ENCODE measurements around the gene ZKSCAN8. TPM values are rescaled to one million over a fixed set of nuclear protein-coding genes. Genes with fewer than 3 reads are reported as not detected.

Gene ZKSCAN8
- total RNA-seq, 1 experiment from 2014 or later, result 25.4 TPM

DNA sequence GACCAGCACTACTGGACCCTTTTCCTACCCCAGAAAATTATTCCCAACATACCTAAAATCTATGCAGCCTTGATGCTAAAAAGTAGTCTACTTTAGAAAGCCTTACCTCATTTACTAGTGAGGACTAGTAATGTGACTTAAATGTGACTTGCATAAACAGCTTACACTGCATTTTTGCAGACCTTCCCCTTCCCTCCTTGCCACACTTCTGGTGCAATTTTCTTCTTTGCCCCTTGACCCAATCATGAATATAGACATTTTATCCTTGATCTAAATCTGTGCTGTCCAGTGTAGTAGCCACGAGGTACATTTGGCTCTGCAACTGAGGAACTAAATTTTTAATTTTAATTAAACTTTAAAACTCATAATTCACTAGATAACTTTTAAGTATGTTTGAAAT is 7.0 kb upstream of the ZKSCAN8 start:
- Histone ChIP-seq H2AFZ (ENCODE audit: low read length) (no peak overlapping the region), H3K9me3 (ENCODE audit: control insufficient read depth, low read depth, low read length) (no peaks in the 10 kb centered on the region), H4K5ac (ENCODE audit: insufficient read length, low read depth, low read length) (no peak overlapping the region), H2BK20ac (ENCODE audit: low read depth, low read length, poor library complexity, severe bottlenecking) (no peak overlapping the region), H3T11ph (ENCODE audit: low read length) (no peak overlapping the region), H3K27me3 (ENCODE audit: insufficient read depth, low read length) (no peaks in the 10 kb centered on the region), H3K23me2 (ENCODE audit: insufficient read length, low read depth, low read length, poor library complexity, severe bottlenecking) (peaks cover 19% of the 10 kb centered on the region), H3K56ac (ENCODE audit: insufficient read length, low read depth, low read length) (no peak overlapping the region), H3K79me1 (ENCODE audit: insufficient read depth, low read depth, low read length, poor library complexity, severe bottlenecking) (no peaks in the 10 kb centered on the region), H3K4ac (ENCODE audit: low read depth, low read length) (no peak overlapping the region), H3K9ac (ENCODE audit: extremely low read depth, insufficient read length, low read length) (no peak overlapping the region), H3K23ac (ENCODE audit: insufficient read length, low read depth, low read length) (no peak overlapping the region), H3K27ac (ENCODE audit: insufficient read length, low read depth, low read length) (no peak overlapping the region), H4K8ac (replicated peaks; ENCODE audit: insufficient read length, low read depth, low read length) (no peak overlapping the region), H3K18ac (ENCODE audit: insufficient read length, low read depth, low read length) (no peak overlapping the region), H4K91ac (ENCODE audit: insufficient read length, low read depth, low read length) (no peak overlapping the region), H3K14ac (ENCODE audit: insufficient read depth, low read length) (no peak overlapping the region), H2BK5ac (ENCODE audit: insufficient read length, low read length) (no peak overlapping the region), H2BK15ac (ENCODE audit: low read depth, low read length) (no peak overlapping the region), H2BK12ac (ENCODE audit: insufficient read length, low read depth, low read length) (no peak overlapping the region), H3K4me2 (ENCODE audit: insufficient read depth, insufficient read length, low read length) (no peak overlapping the region), H3K4me1 (ENCODE audit: insufficient read depth, low read length) (peaks cover 4% of the 10 kb centered on the region; the same call in 1 of the 2 replicates), H4K20me1 (ENCODE audit: control insufficient read depth, insufficient read depth, insufficient read length) (no peaks in the 10 kb centered on the region), H3K79me2 (ENCODE audit: insufficient read depth, low read length) (no peaks in the 10 kb centered on the region; the same call in 1 of the 2 replicates), H2BK120ac (ENCODE audit: low read depth, low read length, poor library complexity, severe bottlenecking) (no peak overlapping the region), H2AK5ac (ENCODE audit: insufficient read length, low read length) (no peak overlapping the region)
- DNase-seq, result no peak
- Mint-ChIP-seq H3K4me1 (peaks cover 19 to 22% of the 10 kb centered on the region in 2 experiments), H3K9me3 (no peaks in the 10 kb centered on the region), H3K27ac (0 out of 7 replicates have a peak overlapping the region, but pooled peaks of 1 of the 3 experiments have one; percentile 24), H3K4me3 (0 out of 5 replicates have a peak overlapping the region, but pooled peaks of 1 of the 2 experiments have one; percentile 18), H3K36me3 (ENCODE audit: insufficient read depth in 1 of 3, low read depth in 3 of 3) (peaks cover 2 to 17% (median 12%) of the 10 kb centered on the region in 3 experiments; a peak in 6 of 7 replicates), H3K27me3 (ENCODE audit: low read depth) (peaks cover 10% of the 10 kb centered on the region)
- TF ChIP-seq, protein P1, sequence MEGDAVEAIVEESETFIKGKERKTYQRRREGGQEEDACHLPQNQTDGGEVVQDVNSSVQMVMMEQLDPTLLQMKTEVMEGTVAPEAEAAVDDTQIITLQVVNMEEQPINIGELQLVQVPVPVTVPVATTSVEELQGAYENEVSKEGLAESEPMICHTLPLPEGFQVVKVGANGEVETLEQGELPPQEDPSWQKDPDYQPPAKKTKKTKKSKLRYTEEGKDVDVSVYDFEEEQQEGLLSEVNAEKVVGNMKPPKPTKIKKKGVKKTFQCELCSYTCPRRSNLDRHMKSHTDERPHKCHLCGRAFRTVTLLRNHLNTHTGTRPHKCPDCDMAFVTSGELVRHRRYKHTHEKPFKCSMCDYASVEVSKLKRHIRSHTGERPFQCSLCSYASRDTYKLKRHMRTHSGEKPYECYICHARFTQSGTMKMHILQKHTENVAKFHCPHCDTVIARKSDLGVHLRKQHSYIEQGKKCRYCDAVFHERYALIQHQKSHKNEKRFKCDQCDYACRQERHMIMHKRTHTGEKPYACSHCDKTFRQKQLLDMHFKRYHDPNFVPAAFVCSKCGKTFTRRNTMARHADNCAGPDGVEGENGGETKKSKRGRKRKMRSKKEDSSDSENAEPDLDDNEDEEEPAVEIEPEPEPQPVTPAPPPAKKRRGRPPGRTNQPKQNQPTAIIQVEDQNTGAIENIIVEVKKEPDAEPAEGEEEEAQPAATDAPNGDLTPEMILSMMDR (conservative IDR thresholded peaks at IDR 0.05), result no peak
- no CpG with 5 or more reads among the region's 1 CpG for whole genome bisulfite sequencing (ENCODE audit: extremely low coverage, insufficient read length, low lambda C conversion rate)
